ENCODE measurements around the gene NDUFB11. TPM values are rescaled to one million over a fixed set of nuclear protein-coding genes. Genes with fewer than 3 reads are reported as not detected.

Gene NDUFB11
- 47.5 TPM for total RNA-seq
- polyA plus RNA-seq, result 73.6 TPM

DNA sequence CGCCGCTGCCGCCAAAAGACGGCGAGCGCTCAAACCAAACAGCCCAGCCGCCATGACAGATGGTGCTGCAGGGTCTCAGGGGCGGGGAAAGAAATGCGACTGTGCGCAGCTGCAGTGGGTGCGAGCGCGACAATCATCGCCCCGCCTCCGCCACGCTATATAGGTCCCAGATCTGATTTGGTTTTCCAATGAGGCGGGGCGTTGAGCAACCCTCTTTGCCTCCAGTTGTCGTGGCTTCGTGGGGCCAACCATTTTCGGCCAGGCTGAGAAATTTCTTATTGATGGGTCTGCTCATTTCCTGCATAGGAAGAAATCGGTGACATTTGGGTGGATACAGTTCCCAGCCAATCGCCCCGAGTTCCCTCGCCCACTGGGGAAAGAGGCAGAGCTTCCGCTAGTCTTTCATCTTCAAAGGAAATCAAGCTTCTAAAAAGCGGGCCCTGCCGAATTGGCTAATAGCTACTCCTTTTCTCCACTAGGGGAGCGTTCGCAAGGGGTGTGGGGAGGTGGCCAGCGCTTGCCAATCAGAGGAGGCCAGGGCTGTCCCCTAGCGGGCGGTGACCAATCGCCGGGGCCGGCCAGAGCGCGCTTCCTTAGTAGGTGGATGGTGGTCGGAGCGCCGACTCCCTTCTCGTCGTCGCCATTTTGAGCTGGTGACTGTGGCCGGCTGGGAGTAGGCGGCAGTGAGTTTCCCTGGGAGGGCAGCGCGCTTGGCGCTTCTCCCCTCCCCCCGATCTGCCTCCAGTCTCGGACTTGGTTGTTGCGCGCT lies at the start of gene NDUFB11, which contains the start of gene RBM10:
TSS of gene NDUFB11 (minus strand) at position 77 of the 769 bp plus-strand sequence. CDS start at position 54, 23 bp downstream.
TSS of gene RBM10 (plus strand) at position 596 of the 769 bp plus-strand sequence. CDS start 2,261 bp downstream, outside the sequence.
- under 1% methylated on average over 54 of the region's 54 CpGs for WGBS
- peak within 1 kb of the TSS; percentile 98 for H3K27ac ChIP-seq (ENCODE audit: low read depth)
- peak within 1 kb of the TSS; percentile 63 for H3K4me3 ChIP-seq (ENCODE audit: low read depth, low read length)
- peaks cover 1% of the 10 kb centered on the region for H3K4me1 ChIP-seq (ENCODE audit: insufficient read depth)
- DNase-seq (ENCODE audit: extremely low spot score), result peak; percentile 85
- no peaks in the 10 kb centered on the region for H3K36me3 ChIP-seq (ENCODE audit: insufficient read depth)

DNA sequence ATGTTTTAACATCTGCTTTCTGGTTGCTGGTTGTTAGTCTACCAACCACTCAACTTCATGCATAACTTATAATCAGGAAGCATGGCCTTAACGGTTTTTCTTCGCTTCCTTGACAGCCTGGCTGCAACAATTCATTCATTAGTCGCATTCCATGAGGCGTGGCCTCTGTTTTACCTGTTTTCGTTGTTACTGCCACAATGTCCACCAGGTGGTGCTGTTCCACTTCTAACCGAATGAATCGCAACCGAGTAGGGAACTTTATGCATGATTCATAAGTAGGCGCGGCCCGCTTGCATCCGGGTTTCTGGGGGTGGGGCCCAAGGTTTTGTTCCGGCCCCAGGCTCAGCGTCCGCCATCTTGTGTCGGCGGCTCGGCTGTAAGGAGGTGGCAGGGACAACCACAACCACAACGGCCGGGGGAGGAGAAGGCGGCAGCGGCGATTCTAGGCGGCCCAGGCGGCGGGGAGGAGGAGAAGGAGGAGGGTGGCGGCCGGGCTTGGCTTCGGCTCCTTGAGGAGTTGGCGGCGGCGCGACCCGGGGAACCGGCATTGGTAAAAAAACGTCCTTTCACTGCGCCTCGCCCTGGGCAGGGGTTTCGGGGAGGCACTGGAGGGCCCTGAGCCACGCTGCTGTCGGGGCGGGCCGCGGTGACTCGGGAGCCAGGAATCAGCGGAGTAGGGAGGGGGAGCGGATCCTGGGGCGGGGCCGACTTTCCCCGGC lies 49.1 kb upstream of the NDUFB11 start, which contains the start of gene UBA1:
TSS of gene UBA1 (plus strand) at position 355 of the 719 bp plus-strand sequence. CDS start 4,974 bp downstream, outside the sequence.
- Histone ChIP-seq H3K36me3 (ENCODE audit: insufficient read depth) (peaks cover 2% of the 10 kb centered on the region), H3K4me3 (ENCODE audit: low read depth, low read length) (peak within 1 kb of the TSS; percentile 79), H3K4me1 (ENCODE audit: insufficient read depth) (no peaks in the 10 kb centered on the region), H3K27ac (ENCODE audit: low read depth) (peak within 1 kb of the TSS; percentile 97)
- DNase-seq (ENCODE audit: extremely low spot score), result peak; percentile 90
- WGBS, result under 1% methylated on average over 50 of the region's 50 CpGs

DNA sequence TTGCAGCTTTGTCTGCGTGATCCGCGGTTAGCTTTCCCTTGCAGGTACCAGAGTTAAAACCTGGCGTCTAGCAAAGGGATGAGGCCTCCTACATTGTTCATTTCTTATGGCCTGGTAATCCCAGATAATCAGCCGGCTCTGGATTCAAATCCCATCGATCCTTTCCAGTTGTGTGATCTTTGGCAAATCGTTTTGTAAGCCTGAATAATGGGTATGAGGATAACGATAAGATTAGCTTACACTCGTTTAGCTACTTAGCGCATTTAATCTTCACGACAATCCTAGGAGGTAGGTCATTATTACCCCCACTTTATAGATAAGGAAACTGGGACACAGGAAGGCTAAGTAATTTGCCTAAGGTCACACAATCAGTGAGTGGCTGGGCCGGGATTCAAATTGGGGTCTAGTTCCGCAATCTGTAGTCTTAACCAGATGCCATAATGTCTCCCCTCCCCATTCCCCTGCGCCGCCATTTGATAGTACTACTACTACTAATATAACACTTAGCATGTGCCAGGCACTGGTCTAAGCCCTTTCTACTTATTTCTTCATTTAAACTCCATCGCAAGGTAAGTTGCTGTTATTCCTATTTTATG lies 47.4 kb upstream of the NDUFB11 start:
- Histone ChIP-seq H3K36me3 (ENCODE audit: insufficient read depth) (no peaks in the 10 kb centered on the region), H3K4me3 (ENCODE audit: low read depth, low read length) (no peak overlapping the region), H3K27ac (ENCODE audit: low read depth) (no peak overlapping the region), H3K4me1 (ENCODE audit: insufficient read depth) (no peaks in the 10 kb centered on the region)
- WGBS, result 65% methylated on average over 16 of the region's 16 CpGs
- DNase-seq (ENCODE audit: extremely low spot score), result no peak

DNA sequence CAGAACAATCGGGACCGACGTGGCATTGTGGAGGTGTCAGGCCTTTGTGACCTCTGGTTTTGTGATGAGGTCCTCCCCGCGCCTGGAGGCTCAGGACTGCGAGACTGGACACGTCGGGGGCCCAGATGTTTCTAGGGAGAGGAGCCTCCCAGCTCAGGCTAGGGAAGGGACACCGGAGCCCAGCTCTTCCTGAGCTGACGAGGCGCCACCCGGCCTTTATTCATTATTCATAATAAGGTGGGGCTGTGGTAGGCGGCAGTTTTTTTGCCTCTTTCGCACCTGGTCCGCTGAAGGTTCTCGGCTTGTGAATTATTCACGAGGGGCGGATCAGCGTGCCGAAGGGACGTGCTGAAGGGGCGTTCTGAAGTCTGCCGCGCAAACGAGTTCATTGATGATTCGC lies 46.8 kb upstream of the NDUFB11 start:
- H3K27ac ChIP-seq (ENCODE audit: low read depth), result no peak overlapping the region
- no peaks in the 10 kb centered on the region for H3K4me1 ChIP-seq (ENCODE audit: insufficient read depth)
- H3K4me3 ChIP-seq (ENCODE audit: low read depth, low read length), result peak overlapping the region; percentile 48
- no peak for DNase-seq (ENCODE audit: extremely low spot score)
- 10% methylated on average over 26 of the region's 26 CpGs for WGBS
- peaks cover 4% of the 10 kb centered on the region for H3K36me3 ChIP-seq (ENCODE audit: insufficient read depth)

DNA sequence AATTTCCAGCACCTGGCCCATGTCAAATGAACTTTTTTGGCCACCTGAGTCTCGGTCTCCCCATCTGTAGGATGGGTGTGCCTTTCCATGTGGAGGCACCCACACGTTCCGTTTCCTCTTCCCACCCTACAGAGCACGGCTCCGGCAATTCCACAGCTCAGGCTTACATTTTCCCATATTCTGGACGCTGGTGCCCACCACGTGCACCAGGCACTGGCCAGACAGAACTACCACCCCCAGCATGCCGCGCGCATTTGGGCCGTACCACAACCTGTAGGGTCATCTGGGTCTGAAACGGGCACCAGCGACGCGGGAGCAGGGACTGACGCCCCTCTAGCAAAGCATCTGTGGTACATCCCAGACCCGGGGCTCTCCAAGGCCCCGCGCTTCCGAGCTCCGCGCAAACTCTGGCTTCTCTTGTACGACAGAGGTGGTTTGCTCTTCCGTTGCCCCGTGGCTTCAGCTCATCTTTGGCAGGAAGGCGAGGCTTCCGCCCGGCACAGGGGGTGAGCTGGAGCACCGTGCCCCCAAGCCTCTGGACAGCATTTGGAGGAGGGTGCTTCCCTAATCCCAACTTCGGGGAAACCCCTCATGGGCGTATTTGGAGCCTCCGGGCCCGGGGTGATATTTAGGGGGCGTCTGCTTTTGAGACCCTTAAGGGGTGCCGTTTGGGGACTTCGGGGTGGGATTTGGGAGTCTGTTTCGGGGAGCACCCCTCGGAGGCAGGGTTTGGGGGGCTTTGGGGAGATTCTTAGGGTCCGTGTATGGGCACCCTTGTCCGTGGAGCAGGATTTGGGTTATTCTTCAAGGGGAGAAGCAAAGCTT lies 46.2 kb upstream of the NDUFB11 start:
- DNase-seq (ENCODE audit: extremely low spot score), result peak; percentile 73
- 2% methylated on average over 40 of the region's 40 CpGs for WGBS
- no peaks in the 10 kb centered on the region for H3K4me1 ChIP-seq (ENCODE audit: insufficient read depth)
- peak overlapping the region; percentile 48 for H3K4me3 ChIP-seq (ENCODE audit: low read depth, low read length)
- H3K36me3 ChIP-seq (ENCODE audit: insufficient read depth), result peaks cover 4% of the 10 kb centered on the region
- no peak overlapping the region for H3K27ac ChIP-seq (ENCODE audit: low read depth)

DNA sequence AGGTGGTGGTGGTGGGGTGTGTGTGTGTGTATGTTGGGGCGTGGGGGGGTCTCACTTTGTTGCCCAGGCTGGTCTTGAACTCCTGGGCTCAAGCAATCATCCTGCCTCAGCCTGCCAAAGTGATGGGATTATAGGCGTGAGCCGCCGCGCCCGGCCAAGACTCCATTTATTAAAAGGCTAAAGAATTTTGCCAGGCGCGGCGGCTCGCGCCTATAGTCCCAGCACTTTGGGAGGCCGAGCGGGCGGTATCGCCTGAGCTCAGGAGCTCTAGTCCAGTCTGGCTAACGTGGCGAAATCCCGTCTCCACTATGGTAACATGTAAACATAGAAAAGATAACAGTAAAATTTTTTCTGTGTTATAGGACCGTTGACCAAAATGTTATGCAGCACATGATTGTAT lies 45.4 kb upstream of the NDUFB11 start:
- no peak overlapping the region for H3K27ac ChIP-seq (ENCODE audit: low read depth)
- no peak for DNase-seq (ENCODE audit: extremely low spot score)
- H3K4me3 ChIP-seq (ENCODE audit: low read depth, low read length), result no peak overlapping the region
- peaks cover 4% of the 10 kb centered on the region for H3K36me3 ChIP-seq (ENCODE audit: insufficient read depth)
- no peaks in the 10 kb centered on the region for H3K4me1 ChIP-seq (ENCODE audit: insufficient read depth)
- WGBS, result 56% methylated on average over 19 of the region's 19 CpGs

DNA sequence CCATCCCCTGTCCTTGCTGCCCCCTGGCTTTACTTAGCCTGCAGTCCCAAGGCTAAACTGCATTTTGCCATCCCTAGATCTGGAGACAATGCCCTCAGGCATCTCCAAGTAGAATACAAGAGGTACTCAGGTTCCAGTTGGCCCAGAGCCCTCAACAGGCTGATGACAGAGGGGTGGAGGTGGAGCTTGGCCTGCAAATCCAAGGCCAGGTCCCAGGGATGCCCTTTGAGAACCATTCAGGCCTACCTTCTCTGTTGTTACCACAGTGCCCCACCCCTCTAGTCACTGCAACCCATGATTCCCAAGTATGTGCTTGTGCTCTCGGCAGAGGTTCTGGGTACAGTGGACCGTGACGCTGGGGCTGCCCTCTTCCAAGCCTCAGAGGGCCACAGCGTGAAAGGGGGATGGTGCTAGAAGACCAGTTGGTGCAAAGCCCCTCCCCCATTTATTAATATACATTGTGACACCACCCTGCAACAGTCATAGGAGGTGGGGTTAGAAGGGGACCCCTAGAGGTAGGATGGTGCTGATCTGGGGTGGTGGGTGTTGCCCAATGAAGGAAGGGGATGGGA lies 42.7 kb upstream of the NDUFB11 start:
- H3K4me3 ChIP-seq (ENCODE audit: low read depth, low read length), result no peak overlapping the region
- DNase-seq (ENCODE audit: extremely low spot score), result no peak
- H3K4me1 ChIP-seq (ENCODE audit: insufficient read depth), result no peaks in the 10 kb centered on the region
- H3K27ac ChIP-seq (ENCODE audit: low read depth), result no peak overlapping the region
- H3K36me3 ChIP-seq (ENCODE audit: insufficient read depth), result peaks cover 4% of the 10 kb centered on the region
- 76% methylated on average over 4 of the region's 4 CpGs for WGBS

DNA sequence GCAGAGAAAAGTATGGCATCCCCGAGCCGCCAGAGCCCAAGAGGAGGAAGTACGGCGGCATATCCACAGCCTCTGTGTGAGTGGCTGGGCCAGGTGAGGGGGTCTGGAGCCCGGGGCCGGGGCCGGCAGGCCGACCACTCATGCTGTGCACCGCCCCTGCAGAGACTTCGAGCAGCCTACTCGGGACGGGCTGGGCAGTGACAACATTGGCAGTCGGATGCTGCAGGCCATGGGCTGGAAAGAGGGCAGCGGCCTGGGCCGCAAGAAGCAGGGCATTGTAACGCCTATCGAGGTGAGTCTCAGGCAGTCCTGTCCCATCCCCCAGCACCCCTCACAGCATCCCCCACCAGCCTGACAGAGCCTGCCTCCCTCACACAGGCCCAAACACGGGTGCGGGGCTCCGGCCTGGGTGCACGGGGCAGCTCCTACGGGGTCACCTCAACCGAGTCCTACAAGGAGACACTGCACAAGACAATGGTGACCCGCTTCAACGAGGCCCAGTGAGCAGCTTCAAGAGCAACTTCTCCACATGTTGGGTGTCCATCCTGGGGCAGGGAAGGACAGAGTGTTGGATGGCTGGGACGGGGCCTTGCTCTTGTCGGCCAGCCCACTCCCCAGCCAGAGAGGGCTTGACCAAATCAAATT lies 41.7 kb upstream of the NDUFB11 start:
- Histone ChIP-seq H3K36me3 (ENCODE audit: insufficient read depth) (peaks cover 6% of the 10 kb centered on the region), H3K4me1 (ENCODE audit: insufficient read depth) (no peaks in the 10 kb centered on the region), H3K27ac (ENCODE audit: low read depth) (no peak overlapping the region), H3K4me3 (ENCODE audit: low read depth, low read length) (no peak overlapping the region)
- DNase-seq (ENCODE audit: extremely low spot score), result no peak
- WGBS, result 89% methylated on average over 27 of the region's 27 CpGs

DNA sequence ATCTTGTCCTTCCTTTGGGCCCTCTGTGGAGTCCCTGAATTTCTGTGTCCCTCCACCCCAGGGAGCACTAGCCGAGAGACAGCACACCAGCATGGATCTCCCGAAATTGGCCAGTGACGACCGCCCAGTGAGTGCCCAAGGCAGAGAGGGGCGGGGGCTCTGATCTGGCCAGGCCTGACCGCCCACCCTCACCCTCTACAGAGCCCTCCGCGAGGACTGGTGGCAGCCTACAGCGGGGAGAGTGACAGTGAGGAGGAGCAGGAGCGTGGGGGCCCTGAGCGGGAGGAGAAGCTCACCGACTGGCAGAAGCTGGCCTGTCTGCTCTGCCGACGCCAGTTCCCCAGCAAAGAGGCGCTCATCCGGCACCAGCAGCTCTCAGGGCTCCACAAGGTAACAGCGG lies 40.7 kb upstream of the NDUFB11 start:
- Histone ChIP-seq H3K36me3 (ENCODE audit: insufficient read depth) (peaks cover 9% of the 10 kb centered on the region), H3K4me3 (ENCODE audit: low read depth, low read length) (no peak overlapping the region), H3K27ac (ENCODE audit: low read depth) (no peak overlapping the region), H3K4me1 (ENCODE audit: insufficient read depth) (no peaks in the 10 kb centered on the region)
- no peak for DNase-seq (ENCODE audit: extremely low spot score)
- 89% methylated on average over 17 of the region's 17 CpGs for WGBS

DNA sequence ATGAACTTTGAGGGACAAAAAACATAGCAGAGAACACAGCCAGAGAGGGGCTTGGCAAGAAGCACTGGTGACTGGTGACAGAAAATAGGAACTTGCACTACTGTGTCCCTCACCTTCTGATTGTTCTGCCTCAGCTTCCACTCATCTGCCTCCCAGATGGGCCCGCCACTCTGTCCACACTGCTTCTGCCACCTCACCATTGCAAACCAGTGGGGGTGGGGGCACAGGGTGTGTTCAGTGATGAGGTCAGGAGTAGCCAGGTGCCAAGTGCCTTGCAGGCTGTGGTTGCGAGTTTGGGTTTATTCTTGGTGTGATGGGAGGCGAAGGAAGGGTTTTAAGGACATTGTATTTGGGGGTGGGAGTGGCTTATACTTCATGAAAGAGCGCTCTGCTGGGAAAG lies 40.0 kb upstream of the NDUFB11 start:
- no peak for DNase-seq (ENCODE audit: extremely low spot score)
- peaks cover 9% of the 10 kb centered on the region for H3K36me3 ChIP-seq (ENCODE audit: insufficient read depth)
- no peak overlapping the region for H3K4me3 ChIP-seq (ENCODE audit: low read depth, low read length)
- no peak overlapping the region for H3K27ac ChIP-seq (ENCODE audit: low read depth)
- WGBS, result 94% methylated on average over 4 of the region's 4 CpGs
- H3K4me1 ChIP-seq (ENCODE audit: insufficient read depth), result no peaks in the 10 kb centered on the region

DNA sequence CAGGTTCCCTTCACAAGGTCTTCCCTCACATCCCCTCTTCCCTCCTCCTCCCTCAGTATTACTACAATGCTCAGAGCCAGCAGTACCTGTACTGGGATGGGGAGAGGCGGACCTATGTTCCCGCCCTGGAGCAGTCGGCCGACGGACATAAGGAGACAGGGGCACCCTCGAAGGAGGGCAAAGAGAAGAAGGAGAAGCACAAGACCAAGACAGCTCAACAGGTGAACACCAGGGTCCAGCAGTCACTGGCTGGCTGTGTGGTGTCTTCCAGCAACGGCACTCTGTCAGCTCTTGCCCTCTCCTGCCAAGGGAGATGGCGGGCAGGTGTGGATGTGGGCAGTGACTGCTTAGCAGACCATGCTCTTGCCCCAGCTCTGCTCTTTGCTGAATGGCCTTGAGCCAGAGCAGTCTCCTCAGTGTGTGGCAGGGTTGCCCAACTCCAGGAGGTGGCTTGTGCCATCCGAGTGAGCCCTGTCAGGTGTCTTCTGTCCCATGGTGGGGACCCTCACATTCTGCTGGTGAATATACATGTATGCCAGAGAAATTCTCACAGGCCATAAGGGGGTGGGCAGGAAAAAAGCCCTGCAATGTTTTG lies 37.7 kb upstream of the NDUFB11 start:
- DNase-seq (ENCODE audit: extremely low spot score), result no peak
- Histone ChIP-seq H3K4me1 (ENCODE audit: insufficient read depth) (no peaks in the 10 kb centered on the region), H3K4me3 (ENCODE audit: low read depth, low read length) (no peak overlapping the region), H3K27ac (ENCODE audit: low read depth) (no peak overlapping the region), H3K36me3 (ENCODE audit: insufficient read depth) (peaks cover 11% of the 10 kb centered on the region)
- WGBS, result 89% methylated on average over 9 of the region's 9 CpGs

DNA sequence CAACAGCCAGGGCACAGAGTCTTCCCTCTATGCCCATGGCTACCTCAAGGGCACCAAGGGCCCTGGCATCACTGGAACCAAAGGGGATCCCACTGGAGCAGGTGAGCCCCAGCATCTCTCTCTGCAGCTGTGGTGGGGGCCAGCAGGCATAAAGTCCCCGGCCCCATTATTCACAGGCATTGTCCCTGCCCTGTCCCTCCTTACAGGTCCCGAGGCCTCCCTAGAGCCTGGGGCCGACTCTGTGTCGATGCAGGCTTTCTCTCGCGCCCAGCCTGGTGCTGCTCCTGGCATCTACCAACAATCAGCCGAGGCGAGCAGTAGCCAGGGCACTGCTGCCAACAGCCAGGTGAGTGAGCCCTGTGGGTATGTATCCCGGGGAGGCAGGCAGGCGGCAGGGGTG lies 36.8 kb upstream of the NDUFB11 start:
- Histone ChIP-seq H3K36me3 (ENCODE audit: insufficient read depth) (peaks cover 7% of the 10 kb centered on the region), H3K27ac (ENCODE audit: low read depth) (no peak overlapping the region), H3K4me3 (ENCODE audit: low read depth, low read length) (no peak overlapping the region), H3K4me1 (ENCODE audit: insufficient read depth) (no peaks in the 10 kb centered on the region)
- no peak for DNase-seq (ENCODE audit: extremely low spot score)
- WGBS, result 93% methylated on average over 10 of the region's 10 CpGs

Data from urinary bladder (tissue), 4 donors.